SK-N-SH treated with all-trans-retinoic acid at 6 μM for 48 hours (cell line): Measurements from ENCODE around the gene LMBR1.

Experiments
- ARNTL ChIP-seq: fragments of 450-650 bp; formaldehyde crosslinking; IDR thresholded peaks from 2 replicates; pipeline ENCODE4 v1.5.0; 2020; ENCODE audit warnings: low read depth, mild to moderate bottlenecking, moderate library complexity, borderline replicate concordance
- CREB5 ChIP-seq: fragments of 250-450 bp; sonication (Bioruptor Pico); IDR thresholded peaks from 2 replicates; pipeline ENCODE4 v1.5.1; 2020; ENCODE audit warnings: low read depth, mild to moderate bottlenecking, moderate library complexity
- CSDC2 ChIP-seq: fragments of 250-450 bp; sonication (Bioruptor Pico); IDR thresholded peaks from 2 replicates; pipeline ENCODE4 v1.5.0; 2020; ENCODE audit warnings: mild to moderate bottlenecking, moderate library complexity
- TCF4 ChIP-seq: fragments of 250-450 bp; sonication (Bioruptor Pico); IDR thresholded peaks from 2 replicates; pipeline ENCODE4 v1.8.0; 2021; ENCODE audit warnings: mild to moderate bottlenecking, moderate library complexity, borderline replicate concordance
- ZFP30 ChIP-seq: fragments of 450-650 bp; formaldehyde crosslinking; IDR thresholded peaks from 2 replicates; pipeline ENCODE4 v1.5.0; 2022; ENCODE audit warnings: mild to moderate bottlenecking, moderate library complexity
- TF ChIP-seq, protein P1 (sequence below): fragments of 250-450 bp; sonication (Bioruptor Pico); IDR thresholded peaks from 2 replicates; pipeline ENCODE4 v1.5.0; 2020; ENCODE audit warnings: mild to moderate bottlenecking, moderate library complexity

DNA sequence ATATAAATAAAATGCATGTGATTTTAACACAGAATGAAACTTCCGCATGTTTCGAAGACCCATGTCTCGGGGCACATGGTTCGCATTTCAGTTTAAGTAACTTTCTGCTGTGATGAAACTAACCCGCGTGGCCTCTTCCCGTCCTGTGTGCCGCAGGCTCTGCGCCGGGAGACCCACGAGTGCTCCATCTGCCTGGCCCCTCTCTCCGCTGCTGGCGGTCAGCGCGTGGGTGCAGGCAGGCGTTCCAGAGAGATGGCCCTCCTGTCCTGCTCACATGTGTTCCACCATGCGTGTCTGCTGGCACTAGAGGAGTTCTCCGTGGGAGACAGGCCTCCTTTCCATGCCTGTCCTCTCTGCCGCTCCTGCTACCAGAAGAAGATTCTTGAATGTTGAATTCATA, 216.7 kb downstream of the LMBR1 start:
- TF ChIP-seq CSDC2 (CRISPR knock-in tag) (no peak), ARNTL (CRISPR knock-in tag) (no peak), ZFP30 (CRISPR knock-in tag) (no peak), TCF4 (no peak), CREB5 (no peak)
- TF ChIP-seq, protein P1, sequence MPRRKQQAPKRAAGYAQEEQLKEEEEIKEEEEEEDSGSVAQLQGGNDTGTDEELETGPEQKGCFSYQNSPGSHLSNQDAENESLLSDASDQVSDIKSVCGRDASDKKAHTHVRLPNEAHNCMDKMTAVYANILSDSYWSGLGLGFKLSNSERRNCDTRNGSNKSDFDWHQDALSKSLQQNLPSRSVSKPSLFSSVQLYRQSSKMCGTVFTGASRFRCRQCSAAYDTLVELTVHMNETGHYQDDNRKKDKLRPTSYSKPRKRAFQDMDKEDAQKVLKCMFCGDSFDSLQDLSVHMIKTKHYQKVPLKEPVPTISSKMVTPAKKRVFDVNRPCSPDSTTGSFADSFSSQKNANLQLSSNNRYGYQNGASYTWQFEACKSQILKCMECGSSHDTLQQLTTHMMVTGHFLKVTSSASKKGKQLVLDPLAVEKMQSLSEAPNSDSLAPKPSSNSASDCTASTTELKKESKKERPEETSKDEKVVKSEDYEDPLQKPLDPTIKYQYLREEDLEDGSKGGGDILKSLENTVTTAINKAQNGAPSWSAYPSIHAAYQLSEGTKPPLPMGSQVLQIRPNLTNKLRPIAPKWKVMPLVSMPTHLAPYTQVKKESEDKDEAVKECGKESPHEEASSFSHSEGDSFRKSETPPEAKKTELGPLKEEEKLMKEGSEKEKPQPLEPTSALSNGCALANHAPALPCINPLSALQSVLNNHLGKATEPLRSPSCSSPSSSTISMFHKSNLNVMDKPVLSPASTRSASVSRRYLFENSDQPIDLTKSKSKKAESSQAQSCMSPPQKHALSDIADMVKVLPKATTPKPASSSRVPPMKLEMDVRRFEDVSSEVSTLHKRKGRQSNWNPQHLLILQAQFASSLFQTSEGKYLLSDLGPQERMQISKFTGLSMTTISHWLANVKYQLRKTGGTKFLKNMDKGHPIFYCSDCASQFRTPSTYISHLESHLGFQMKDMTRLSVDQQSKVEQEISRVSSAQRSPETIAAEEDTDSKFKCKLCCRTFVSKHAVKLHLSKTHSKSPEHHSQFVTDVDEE (CRISPR knock-in tag), result no peak
